Neural progenitor cell (in vitro differentiated cells): ENCODE results near the gene PKHD1. TPM values are rescaled to one million over a fixed set of nuclear protein-coding genes. Genes with fewer than 3 reads are reported as not detected.
A peak's percentile ranks its signal among the peaks of the same experiment; 100 is the strongest.

Source experiments
- DNase-seq: peaks from one replicate; pipeline ENCODE4 v3.0.0-alpha.2; 2016; ENCODE audit warnings: low spot score
- H2AFZ ChIP-seq: fragments of 200-600 bp; sonication (generic); replicated peaks from 2 replicates; pipeline ENCODE4 v1.6.1; 2016; ENCODE audit warnings: antibody characterized with exemption
- H3F3A ChIP-seq: fragments of 200-600 bp; sonication (generic); 2 replicates; pipeline ENCODE4 v1.6.1; 2016; ENCODE audit warnings: antibody characterized with exemption, low read depth
- H3K27ac ChIP-seq: fragments of 200-600 bp; sonication (generic); 2 replicates; pipeline ENCODE4 v1.5.1; 2016; ENCODE audit warnings: mild to moderate bottlenecking
- H3K27me3 ChIP-seq: fragments of 200-600 bp; sonication (generic); 2 replicates; pipeline ENCODE4 v1.6.1; 2016; ENCODE audit warnings: mild to moderate bottlenecking, moderate library complexity
- H3K36me3 ChIP-seq: fragments of 200-600 bp; sonication (generic); 2 replicates; pipeline ENCODE4 v1.5.1; 2016
- H3K4me1 ChIP-seq: fragments of 200-600 bp; sonication (generic); 2 replicates; pipeline ENCODE4 v1.6.1; 2016; ENCODE audit warnings: mixed run types
- H3K4me2 ChIP-seq: fragments of 200-600 bp; sonication (generic); 2 replicates; pipeline ENCODE4 v1.6.1; 2016
- H3K4me3 ChIP-seq: fragments of 200-600 bp; sonication (generic); 2 replicates; pipeline ENCODE4 v1.5.1; 2016
- H3K79me2 ChIP-seq: fragments of 200-600 bp; sonication (generic); 2 replicates; pipeline ENCODE4 v1.6.1; 2016; ENCODE audit warnings: low read depth
- H3K9ac ChIP-seq: fragments of 200-600 bp; sonication (generic); 2 replicates; pipeline ENCODE4 v1.6.1; 2016
- H3K9me3 ChIP-seq: fragments of 200-600 bp; sonication (generic); 2 replicates; pipeline ENCODE4 v1.5.1; 2016; ENCODE audit warnings: low read depth
- H4K20me1 ChIP-seq: fragments of 200-600 bp; sonication (generic); 2 replicates; pipeline ENCODE4 v1.6.1; 2016; ENCODE audit warnings: low read depth
- H3K27ac Mint-ChIP-seq: 3 replicates; pipeline ENCODE4 v1.8.0; 2021; ENCODE audit warnings: mixed read lengths
- H3K27me3 Mint-ChIP-seq: 2 replicates; pipeline ENCODE4 v1.8.0; 2022; ENCODE audit warnings: low read depth, mild to moderate bottlenecking, inconsistent platforms, moderate library complexity, mixed read lengths; ENCODE audit not compliant: insufficient read depth
- H3K36me3 Mint-ChIP-seq: 3 replicates; pipeline ENCODE4 v1.8.0; 2021; ENCODE audit warnings: mixed read lengths
- H3K4me1 Mint-ChIP-seq: 3 replicates; pipeline ENCODE4 v1.8.0; 2021; ENCODE audit warnings: mixed read lengths
- H3K4me3 Mint-ChIP-seq: 3 replicates; pipeline ENCODE4 v1.8.0; 2021; ENCODE audit warnings: mild to moderate bottlenecking, moderate library complexity, mixed read lengths
- H3K9me3 Mint-ChIP-seq: 3 replicates; pipeline ENCODE4 v1.8.0; 2020; ENCODE audit warnings: mixed read lengths
- CTCF ChIP-seq: fragments of 200-600 bp; sonication (generic); IDR thresholded peaks from 2 replicates; pipeline ENCODE4 v1.5.1; 2017; ENCODE audit warnings: antibody characterized with exemption, mild to moderate bottlenecking
- EZH2 ChIP-seq: fragments of 200-600 bp; sonication (generic); IDR thresholded peaks from 2 replicates; pipeline ENCODE4 v1.6.1; 2017; ENCODE audit warnings: antibody characterized with exemption, mild to moderate bottlenecking, moderate library complexity
- EZH2phosphoT487 ChIP-seq: fragments of 200-600 bp; sonication (generic); IDR thresholded peaks from 2 replicates; pipeline ENCODE4 v1.6.1; 2017; ENCODE audit warnings: antibody characterized with exemption
- total RNA-seq: library from RNA; depleted of rRNA; stranded (reverse); fragments of >200 nt; gene quantifications from 2 replicates; pipeline ENCODE4 v1.2.3, GENCODE V29; 2015; ENCODE audit warnings: low replicate concordance

PKHD1 gene
- total RNA-seq, 1 donor from 2014 or later: 0.04 TPM

DNA sequence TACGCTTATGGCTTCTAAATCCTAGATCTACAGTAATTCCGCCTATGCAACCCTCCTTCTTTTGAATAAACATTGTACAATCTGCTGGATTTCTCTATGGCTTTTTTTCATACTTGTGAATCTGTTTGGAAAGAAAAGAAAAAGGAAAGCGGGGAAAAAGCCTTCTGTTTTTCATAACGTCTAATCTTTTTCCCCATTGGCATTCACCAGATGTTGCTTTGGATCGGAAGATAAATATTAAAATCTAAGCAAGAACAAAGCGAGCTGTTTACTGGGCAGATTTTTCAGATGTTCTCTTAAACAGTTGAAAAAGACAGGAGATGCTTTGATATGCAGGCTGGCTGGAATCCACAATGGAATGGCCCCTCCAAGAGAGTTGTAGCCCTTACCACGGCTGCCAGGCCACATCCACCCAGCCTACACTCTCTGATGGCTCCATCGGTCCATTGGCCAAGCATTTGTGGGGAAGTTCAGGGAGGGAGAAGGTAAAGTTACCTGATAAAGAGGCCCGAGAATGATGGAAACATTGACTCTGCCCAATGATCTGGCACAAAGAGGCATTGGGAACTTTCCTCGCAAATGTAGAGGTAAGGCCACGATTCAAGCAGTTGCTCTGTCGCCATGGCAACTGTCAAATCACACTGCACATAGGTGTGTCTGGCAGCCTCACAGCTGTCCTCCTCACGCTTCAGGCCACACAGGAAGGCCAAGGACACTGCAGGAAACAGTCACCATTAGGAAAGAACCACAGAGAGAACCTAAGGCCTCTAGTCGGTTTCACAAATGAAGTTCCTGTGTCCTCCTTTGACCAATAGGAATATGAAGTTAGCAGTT, 70.3 kb downstream of the PKHD1 start:
- H3K79me2 ChIP-seq: no peaks in the 10 kb centered on the region
- no peak overlapping the region for H3K4me2 ChIP-seq
- no peaks in the 10 kb centered on the region for H3K9me3 ChIP-seq
- no peaks in the 10 kb centered on the region for H3K36me3 ChIP-seq
- H4K20me1 ChIP-seq: no peaks in the 10 kb centered on the region
- H3K27me3 Mint-ChIP-seq: peaks cover 2% of the 10 kb centered on the region
- no peaks in the 10 kb centered on the region for H3K27me3 ChIP-seq
- H3K27ac Mint-ChIP-seq: no peak overlapping the region
- H3K9ac ChIP-seq: no peak overlapping the region
- no peak overlapping the region for H3K4me3 Mint-ChIP-seq
- H3F3A ChIP-seq: no peaks in the 10 kb centered on the region
- H3K4me1 Mint-ChIP-seq: peaks cover 16% of the 10 kb centered on the region
- H3K4me1 ChIP-seq: peaks cover 8% of the 10 kb centered on the region
- no peaks in the 10 kb centered on the region for H3K9me3 Mint-ChIP-seq
- no peak overlapping the region for H3K4me3 ChIP-seq
- TF ChIP-seq EZH2: no peak
- TF ChIP-seq CTCF: no peak
- no peak for TF ChIP-seq EZH2phosphoT487
- no peak overlapping the region for H3K27ac ChIP-seq
- peak; percentile 24 for DNase-seq
- H3K36me3 Mint-ChIP-seq: no peaks in the 10 kb centered on the region
- no peak overlapping the region for H2AFZ ChIP-seq

DNA sequence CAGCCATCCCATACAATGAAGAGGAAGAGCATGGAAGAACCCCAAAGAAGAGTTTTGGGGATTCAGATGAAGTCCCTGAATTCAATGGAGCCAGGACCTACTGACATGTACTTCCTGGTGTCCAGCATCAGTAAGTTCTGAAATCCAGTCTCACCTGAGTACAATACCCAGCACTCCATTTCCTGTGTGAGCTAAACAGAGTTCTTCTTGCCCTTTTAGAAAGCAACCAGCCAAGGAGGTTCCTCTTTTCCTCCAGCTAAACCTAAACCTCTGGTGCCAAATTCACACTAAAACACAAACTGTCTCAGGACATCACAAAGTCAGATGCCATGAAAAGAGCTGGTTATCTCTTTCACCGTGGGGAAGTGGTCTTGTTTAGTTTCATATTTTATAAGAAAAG, 71.5 kb downstream of the PKHD1 start:
- no peak overlapping the region for H3K27ac Mint-ChIP-seq
- H3K4me1 Mint-ChIP-seq: peaks cover 16% of the 10 kb centered on the region
- Histone ChIP-seq H3K27ac (no peak overlapping the region), H3K36me3 (no peaks in the 10 kb centered on the region), H3K79me2 (no peaks in the 10 kb centered on the region), H3K4me3 (no peak overlapping the region), H3K9me3 (no peaks in the 10 kb centered on the region), H3K9ac (no peak overlapping the region), H3K4me2 (no peak overlapping the region), H2AFZ (no peak overlapping the region), H3K4me1 (peaks cover 8% of the 10 kb centered on the region), H3F3A (no peaks in the 10 kb centered on the region), H4K20me1 (no peaks in the 10 kb centered on the region), H3K27me3 (no peaks in the 10 kb centered on the region)
- DNase-seq: no peak
- H3K9me3 Mint-ChIP-seq: no peaks in the 10 kb centered on the region
- TF ChIP-seq EZH2phosphoT487 (no peak), EZH2 (no peak), CTCF (no peak)
- H3K36me3 Mint-ChIP-seq: no peaks in the 10 kb centered on the region
- H3K27me3 Mint-ChIP-seq: peaks cover 2% of the 10 kb centered on the region
- H3K4me3 Mint-ChIP-seq: no peak overlapping the region

DNA sequence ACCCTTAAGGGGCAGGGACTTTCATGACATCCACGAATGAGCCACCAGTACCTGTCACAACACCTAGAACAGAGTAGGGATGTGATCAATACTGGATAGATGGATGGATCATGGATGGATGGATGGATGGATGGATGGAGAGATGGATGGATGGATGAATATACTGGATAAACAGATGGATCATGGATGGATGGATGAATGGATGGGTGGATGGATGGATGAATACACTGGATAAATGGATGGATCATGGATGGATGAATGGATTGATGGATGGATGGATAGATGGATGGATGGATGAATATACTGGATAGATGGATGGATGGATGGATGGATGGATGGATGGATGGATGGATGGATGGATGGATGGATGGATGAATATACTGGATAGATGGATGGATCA, 73.0 kb downstream of the PKHD1 start:
- H3K27ac ChIP-seq: no peak overlapping the region
- no peaks in the 10 kb centered on the region for H3K36me3 Mint-ChIP-seq

More for the DNA sequence above, 73.0 kb downstream of the PKHD1 start:
- no peaks in the 10 kb centered on the region for H3K27me3 ChIP-seq
- DNase-seq: no peak
- no peaks in the 10 kb centered on the region for H4K20me1 ChIP-seq
- no peaks in the 10 kb centered on the region for H3F3A ChIP-seq
- no peaks in the 10 kb centered on the region for H3K79me2 ChIP-seq
- no peak overlapping the region for H3K4me2 ChIP-seq
- H3K9ac ChIP-seq: no peak overlapping the region
- H3K9me3 ChIP-seq: no peaks in the 10 kb centered on the region
- H3K36me3 ChIP-seq: no peaks in the 10 kb centered on the region
- no peak overlapping the region for H3K4me3 ChIP-seq
- no peaks in the 10 kb centered on the region for H3K4me1 ChIP-seq
- Mint-ChIP-seq H3K9me3 (no peaks in the 10 kb centered on the region), H3K27ac (no peak overlapping the region), H3K4me3 (no peak overlapping the region), H3K4me1 (peaks cover 2% of the 10 kb centered on the region), H3K27me3 (peaks cover 2% of the 10 kb centered on the region)
- H2AFZ ChIP-seq: no peak overlapping the region
- TF ChIP-seq EZH2phosphoT487 (no peak), EZH2 (no peak), CTCF (no peak)
